ENCODE measurements around the gene SMARCA2.

Gene SMARCA2
- 241 to 409 (median 301) reads per million in 4 experiments for total RNA-seq

- peak; percentile 94 for DNase-seq
Measured at GRCh38 chr9:2014696-2015580, at the start of gene SMARCA2. SMARCA2 (plus strand) TSS chr9:2015347; CDS start chr9:2029023, 13,676 bp downstream.

- no peak for DNase-seq
Measured at GRCh38 chr9:1966725-1967366, 48.3 kb upstream of the SMARCA2 start.

DNA sequence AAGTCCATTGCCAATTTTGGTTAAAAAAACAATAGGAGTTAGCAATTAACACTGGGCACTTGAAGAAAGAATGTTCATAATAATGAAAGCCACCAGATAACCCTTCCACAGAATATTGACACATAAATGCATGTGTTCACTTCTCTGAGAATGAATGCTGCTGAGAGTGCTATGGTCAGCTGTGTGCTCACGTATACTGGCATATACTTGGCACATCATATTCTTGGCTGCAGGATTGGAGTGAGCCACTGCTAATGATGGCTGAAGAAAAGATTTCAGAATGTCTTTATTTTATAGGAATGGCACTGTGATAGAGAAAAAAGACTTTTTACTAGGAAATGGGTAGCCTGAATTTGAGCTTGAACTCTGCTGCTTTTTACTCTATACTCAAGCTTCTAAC lies 46.0 kb upstream of the SMARCA2 start:
- no peak for DNase-seq

GRCh38 chr9:1969898-1970297 lies 45.2 kb upstream of the SMARCA2 start:
- DNase-seq, result no peak

DNA sequence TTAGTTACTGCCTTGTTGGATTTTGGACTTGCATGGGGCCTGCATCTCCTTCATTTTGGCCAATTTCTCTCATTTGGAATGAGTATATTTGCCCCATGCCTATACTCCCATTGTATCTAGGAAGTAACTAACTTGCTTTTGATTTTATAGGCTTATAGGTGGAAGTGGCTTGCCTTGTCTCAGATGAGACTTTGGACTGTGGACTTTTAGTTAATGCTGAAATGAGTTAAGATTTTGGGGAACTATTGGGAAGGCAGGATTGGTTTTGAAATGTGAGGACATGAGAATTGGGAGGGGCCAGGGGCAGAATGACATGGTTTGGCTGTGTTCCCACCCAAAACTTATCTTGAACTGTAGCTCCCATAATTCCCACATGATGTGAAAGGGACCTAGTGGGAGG lies 42.5 kb upstream of the SMARCA2 start:
- no peak for DNase-seq

- no peak for DNase-seq
Measured at GRCh38 chr9:1977026-1977425, 38.1 kb upstream of the SMARCA2 start.

DNA sequence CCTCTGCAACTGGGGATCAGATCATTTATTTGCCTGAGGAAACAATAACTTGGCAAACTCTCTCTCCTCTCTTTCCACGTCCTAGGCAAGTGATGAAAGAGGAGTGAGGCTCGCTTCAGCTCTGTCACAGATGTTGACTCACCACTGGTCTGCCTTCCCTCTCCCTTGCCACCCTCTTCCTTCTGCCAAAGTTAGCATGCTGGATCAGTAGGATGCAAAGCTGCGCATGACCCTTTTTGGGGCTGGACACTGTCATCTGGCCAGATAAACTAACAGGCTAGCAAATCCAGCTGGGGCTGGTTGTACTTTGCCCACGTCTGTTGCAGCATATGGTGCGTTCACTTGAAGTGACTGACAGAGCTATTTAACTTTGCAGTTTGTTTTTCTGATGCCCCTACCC lies 36.2 kb upstream of the SMARCA2 start:
- DNase-seq, result no peak

- DNase-seq, result no peak
Measured at GRCh38 chr9:1979741-1980367, 35.3 kb upstream of the SMARCA2 start.

DNA sequence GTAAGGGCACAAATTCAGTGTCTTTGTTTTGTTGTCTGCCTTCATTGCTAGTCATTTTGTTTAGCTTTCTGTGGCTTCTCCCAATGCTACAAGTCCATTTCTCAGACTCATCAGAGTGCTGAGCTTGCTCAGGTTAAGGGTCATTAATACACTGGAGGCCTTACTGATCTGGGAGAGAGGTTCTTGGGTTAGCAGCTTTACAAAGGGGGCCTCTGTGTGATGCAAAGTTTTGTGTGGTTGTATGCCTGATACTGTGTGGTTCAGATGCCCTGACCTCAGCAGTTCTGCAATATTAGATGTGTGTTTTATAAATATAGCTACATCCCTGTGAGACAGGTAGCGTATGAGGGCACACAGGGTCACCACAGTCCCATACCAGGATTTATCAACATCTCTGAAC lies 34.8 kb upstream of the SMARCA2 start:
- DNase-seq, result no peak

- DNase-seq, result no peak
Measured at GRCh38 chr9:1982074-1982473, 33.1 kb upstream of the SMARCA2 start.

DNA sequence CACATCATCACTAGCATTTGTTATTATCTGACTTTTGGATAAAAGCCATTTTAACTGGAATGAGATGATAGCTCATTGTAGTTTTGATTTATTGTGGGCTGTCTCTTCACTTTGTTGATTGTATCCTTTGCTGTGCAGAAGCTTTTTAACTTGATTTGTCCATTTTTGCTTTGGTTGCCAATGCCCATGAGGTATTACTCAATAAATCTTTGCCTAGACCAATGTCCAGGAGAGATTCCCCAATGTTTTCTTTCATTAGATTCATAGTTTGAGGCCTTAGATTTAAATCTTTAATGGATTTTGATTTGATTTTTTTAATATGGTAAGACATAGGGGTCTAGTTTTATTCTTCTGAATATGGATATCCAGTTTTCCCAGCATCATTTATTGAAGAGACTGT lies 28.8 kb upstream of the SMARCA2 start:
- no peak for DNase-seq

DNA sequence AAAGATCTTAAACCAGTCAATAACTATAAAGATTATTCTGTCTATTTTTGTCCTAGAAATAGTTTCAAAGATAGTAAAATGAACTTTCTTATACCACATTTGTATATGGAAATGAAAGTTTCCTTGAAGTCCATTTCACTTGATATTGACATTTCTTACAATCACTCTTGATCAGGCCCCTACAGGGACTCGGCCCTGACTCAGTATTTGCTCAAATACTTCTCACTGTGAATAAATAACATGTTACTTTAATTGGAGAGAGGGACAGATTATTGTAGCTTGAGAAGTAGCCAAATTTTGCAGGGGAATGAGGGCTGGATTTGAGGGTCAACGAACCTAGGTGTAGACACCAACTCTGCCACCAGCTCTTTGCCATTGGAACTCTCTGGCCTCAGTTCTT lies 25.6 kb upstream of the SMARCA2 start:
- DNase-seq, result no peak

DNA sequence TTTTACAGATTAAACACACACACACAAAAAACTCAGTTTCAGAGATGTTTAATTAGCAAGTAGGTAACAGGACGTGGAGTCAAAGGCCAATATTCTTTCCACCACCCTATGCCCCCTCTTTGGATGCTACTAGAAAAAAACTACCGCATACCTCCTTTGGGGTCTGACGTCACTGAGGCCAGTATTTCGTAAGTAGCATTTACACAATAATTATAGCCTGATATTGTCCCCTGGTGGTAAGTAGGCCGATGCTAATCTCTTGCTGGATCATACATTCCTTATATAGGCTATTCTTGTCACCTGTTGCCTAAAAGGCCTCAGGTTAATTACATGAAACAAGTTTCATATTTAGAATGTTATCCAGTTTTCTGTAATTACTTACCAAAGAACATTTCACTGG lies 21.0 kb upstream of the SMARCA2 start:
- DNase-seq, result no peak

GRCh38 chr9:1995084-1995483 lies 20.1 kb upstream of the SMARCA2 start:
- DNase-seq, result no peak

DNA sequence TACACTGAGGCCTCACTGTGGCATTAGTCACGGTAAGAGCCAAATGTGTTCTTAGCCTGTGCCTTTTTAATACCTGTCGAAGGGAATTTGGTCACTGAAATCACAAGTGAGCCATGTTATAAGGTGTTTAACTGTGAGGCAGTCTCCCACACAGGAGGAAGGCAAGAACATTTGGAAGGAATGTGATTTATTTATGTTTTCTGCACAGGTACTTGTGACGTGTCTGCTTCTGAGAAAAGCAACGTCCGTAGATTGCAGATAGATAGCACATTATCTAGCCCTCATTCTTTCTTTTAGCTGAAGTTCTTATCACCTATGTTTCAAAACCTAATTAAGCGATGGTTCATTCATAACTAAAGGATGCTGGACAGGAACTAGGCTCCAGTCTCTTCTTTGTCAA lies 19.0 kb upstream of the SMARCA2 start:
- no peak for DNase-seq

GRCh38 chr9:1997646-1998045 lies 17.5 kb upstream of the SMARCA2 start:
- DNase-seq, result no peak

DNA sequence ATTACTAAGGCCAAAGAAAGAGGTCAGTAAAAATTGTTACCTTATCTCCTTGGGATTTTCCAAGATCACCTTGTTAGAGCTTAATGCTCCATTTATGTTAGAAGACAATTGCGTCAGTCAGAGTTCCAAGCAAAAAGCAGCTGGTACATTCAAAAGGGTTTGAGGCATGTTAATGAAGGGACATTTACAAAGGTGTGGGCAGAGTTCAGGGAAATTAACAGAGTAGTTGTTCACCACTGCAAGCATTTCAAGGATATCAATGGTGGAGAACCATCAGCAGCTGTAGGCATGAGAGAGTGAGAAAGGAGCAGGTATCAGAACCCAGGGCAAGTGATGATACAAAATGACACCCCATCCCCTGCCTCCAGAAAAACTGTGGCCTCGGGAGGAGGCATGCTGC lies 17.0 kb upstream of the SMARCA2 start:
- DNase-seq, result no peak

- DNase-seq, result no peak
Measured at GRCh38 chr9:2000314-2000713, 14.8 kb upstream of the SMARCA2 start.

GRCh38 chr9:2008372-2008771 lies 6.8 kb upstream of the SMARCA2 start:
- DNase-seq, result no peak

GRCh38 chr9:2012347-2012746 lies 2.8 kb upstream of the SMARCA2 start:
- no peak for DNase-seq

DNA sequence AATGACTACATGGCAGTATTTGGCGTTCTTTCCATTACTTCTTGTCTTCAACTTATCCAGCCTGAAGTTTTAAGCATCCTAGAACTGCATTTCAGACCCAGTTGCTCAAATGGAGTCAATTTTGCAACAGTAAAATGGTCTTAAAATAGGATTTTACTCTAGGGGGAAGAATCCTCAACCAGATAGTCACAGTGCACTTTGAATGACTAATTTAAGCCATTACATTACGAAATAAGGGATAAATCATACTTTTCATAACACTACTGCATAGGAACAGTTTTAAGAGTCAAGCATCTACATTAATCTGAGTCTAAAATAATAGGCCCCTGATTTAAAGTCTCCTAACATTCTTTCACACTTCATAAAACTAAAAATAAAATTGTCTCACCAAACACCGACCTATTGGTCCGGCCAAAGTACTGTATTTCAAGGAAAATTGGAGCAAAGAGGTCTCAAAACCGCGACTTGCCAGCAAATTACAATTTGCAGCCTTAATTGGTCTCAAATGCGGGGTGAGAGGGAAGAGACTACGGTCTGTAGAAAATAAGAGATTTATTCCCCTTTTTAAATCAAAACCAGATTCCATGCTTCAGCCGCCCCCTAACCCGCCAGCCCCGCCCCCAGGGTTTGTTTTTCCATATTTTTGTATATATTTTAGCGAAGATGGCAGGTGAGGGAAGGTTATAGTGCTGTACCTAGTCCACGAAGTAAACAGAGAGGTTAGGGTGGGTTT lies 1.2 kb upstream of the SMARCA2 start:
- DNase-seq, result no peak

DNA sequence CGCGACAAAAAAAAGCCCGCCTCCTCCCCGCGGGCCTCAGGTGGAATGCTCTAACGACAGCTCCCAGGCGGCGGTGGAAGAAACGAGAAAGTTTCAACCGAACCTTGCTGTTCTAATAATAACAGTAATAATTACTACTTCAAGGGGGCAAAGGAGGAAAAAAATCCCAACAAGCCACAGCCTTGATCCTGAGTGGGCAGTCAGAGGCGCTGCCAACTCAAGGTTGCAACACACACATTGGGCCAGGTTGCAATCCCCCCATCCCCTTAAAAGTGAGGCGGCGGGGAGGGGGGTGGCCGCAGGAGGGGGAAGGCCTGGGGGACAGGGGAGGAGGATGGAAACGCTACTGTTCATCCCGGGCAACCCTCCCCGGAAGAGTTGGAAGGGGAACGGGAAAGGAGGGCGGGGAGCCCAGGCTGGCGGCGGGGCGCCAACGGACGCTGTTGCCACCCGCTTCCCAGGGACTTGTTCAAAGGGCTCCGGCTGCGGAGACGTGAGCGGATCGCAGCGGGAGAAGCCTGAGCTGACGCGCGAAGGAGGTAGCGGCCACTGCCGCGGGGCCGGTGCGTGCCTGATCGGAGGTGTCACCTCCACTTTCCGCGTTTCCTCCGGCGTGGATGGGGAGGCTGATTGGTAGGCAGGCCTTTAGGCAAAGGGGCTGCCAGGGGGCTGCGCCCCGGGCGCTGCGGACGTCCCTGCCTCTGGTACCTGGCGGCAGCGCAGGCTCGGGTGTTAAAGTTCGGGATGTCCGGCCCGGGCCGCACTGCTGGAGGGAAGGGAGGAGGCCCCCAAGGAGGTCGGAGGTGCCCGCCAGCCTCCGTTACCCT lies 647 bp downstream of the SMARCA2 start:
- DNase-seq, result peak; percentile 30

Measured in effector CD8-positive, alpha-beta T cell (primary cell).